CD4-positive, alpha-beta T cell treated with Interleukin-15 for 4 hours (primary cell): ENCODE results near the gene MATN4.

ENCODE experiments used
- DNase-seq: peaks from one replicate; pipeline ENCODE4 v3.0.0-alpha.2; 2020; ENCODE audit warnings: low spot score

MATN4 gene

DNA sequence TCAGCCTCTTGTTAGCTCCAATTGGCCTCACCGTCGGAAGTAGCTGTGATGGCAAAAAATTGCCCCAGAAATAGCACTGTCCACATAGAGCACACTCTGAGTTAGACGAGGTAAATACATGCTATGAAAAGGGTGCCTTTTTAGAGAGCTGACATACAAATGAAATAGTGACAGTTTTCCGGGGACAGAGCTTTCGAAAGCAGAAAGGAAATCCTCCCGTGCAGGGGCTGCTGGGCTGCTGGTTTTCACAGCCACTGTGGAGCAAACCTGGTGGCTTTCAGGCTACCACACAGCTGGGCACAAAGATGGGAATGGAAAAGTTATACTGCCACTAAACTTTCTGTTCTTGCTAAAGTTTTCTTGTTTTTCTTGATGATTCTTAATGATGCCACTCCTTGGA is 62.0 kb downstream of the MATN4 start:
- no peak for DNase-seq
